Endothelial cell of hepatic sinusoid (primary cell): ENCODE results near the gene CYP17A1.
"Not testable (repeated sequence)": the region's sequence is repeated elsewhere in the genome, so short reads cannot be mapped to it uniquely, and the experiment has no call there.

Source experiments
- in situ Hi-C: cut with HindIII; loops from 2 replicates; pipeline ENCODE4 v1.10.0; 2017; ENCODE audit warnings: low sequenced_read_pairs

CYP17A1 gene

GRCh38 chr10:102835007-102835482 lies 2.2 kb downstream of the CYP17A1 start:
- in situ Hi-C loops = no loop called here

GRCh38 chr10:102834143-102834542 lies 3.1 kb downstream of the CYP17A1 start:
- in situ Hi-C loops = loop anchor here (5.0 kb wide), 2 partner anchors 68 to 102 kb away; no protein-coding TSS in a partner anchor

- in situ Hi-C loops = loop anchor here (5.0 kb wide), 2 partner anchors 69 to 101 kb away; no protein-coding TSS in a partner anchor
These were observed 4.2 kb downstream of the CYP17A1 start for GRCh38 chr10:102832987-102833386.

GRCh38 chr10:102832248-102832647 lies 5.0 kb downstream of the CYP17A1 start:
- in situ Hi-C loops = loop anchor here (5.0 kb wide), 2 partner anchors 70 to 100 kb away; no protein-coding TSS in a partner anchor

- in situ Hi-C loops = loop anchor here (5.0 kb wide), 2 partner anchors 71 to 99 kb away; no protein-coding TSS in a partner anchor
These were observed 5.7 kb downstream of the CYP17A1 start for GRCh38 chr10:102831322-102832071.

GRCh38 chr10:102827597-102827975 lies 9.6 kb downstream of the CYP17A1 start:
- in situ Hi-C loops = no loop called here

GRCh38 chr10:102826148-102826796 lies 10.9 kb downstream of the CYP17A1 start:
- in situ Hi-C loops = no loop called here

- in situ Hi-C loops = no loop called here
These were observed 12.5 kb downstream of the CYP17A1 start for GRCh38 chr10:102824664-102825063.

GRCh38 chr10:102822222-102822621 lies 15.0 kb downstream of the CYP17A1 start:
- in situ Hi-C loops = no loop called here

GRCh38 chr10:102820008-102820407 lies 17.2 kb downstream of the CYP17A1 start:
- in situ Hi-C loops = not testable (repeated sequence)

GRCh38 chr10:102819054-102819453 lies 18.2 kb downstream of the CYP17A1 start:
- in situ Hi-C loops = no loop called here

- in situ Hi-C loops = no loop called here
These were observed 20.0 kb downstream of the CYP17A1 start for GRCh38 chr10:102817175-102817574.

- in situ Hi-C loops = no loop called here
These were observed 21.2 kb downstream of the CYP17A1 start for GRCh38 chr10:102815790-102816549.

GRCh38 chr10:102814873-102815661 lies 22.1 kb downstream of the CYP17A1 start:
- in situ Hi-C loops = no loop called here

- in situ Hi-C loops = no loop called here
These were observed 22.8 kb downstream of the CYP17A1 start for GRCh38 chr10:102814453-102814871.

- in situ Hi-C loops = no loop called here
These were observed 23.3 kb downstream of the CYP17A1 start for GRCh38 chr10:102813734-102814452.

GRCh38 chr10:102813017-102813541 lies 24.1 kb downstream of the CYP17A1 start:
- in situ Hi-C loops = no loop called here

GRCh38 chr10:102812231-102812876 lies 24.9 kb downstream of the CYP17A1 start:
- in situ Hi-C loops = no loop called here

GRCh38 chr10:102811346-102811745 lies 25.9 kb downstream of the CYP17A1 start:
- in situ Hi-C loops = no loop called here
